KOPT-K1 (cell line): ENCODE data around the gene DDX21.
"Not testable (repeated sequence)": the region's sequence is repeated elsewhere in the genome, so short reads cannot be mapped to it uniquely, and the experiment has no call there.

ENCODE experiments used
- H3K27ac ChIP-seq: fragments of 200-600 bp; sonication (generic); 2 replicates; pipeline ENCODE4 v1.5.1; 2016; ENCODE audit warnings: antibody characterized with exemption, mild to moderate bottlenecking, low read depth, low read length; ENCODE audit not compliant: poor library complexity, severe bottlenecking
- H3K36me3 ChIP-seq: fragments of 200-600 bp; sonication (generic); 2 replicates; pipeline ENCODE4 v1.5.1; 2017; ENCODE audit warnings: antibody characterized with exemption, mild to moderate bottlenecking, low read length, moderate library complexity; ENCODE audit not compliant: insufficient read depth
- H3K9me3 ChIP-seq: fragments of 200-600 bp; sonication (generic); 2 replicates; pipeline ENCODE4 v1.5.1; 2017; ENCODE audit warnings: antibody characterized with exemption, low read length, mild to moderate bottlenecking; ENCODE audit not compliant: insufficient read depth, poor library complexity, severe bottlenecking

Gene DDX21

DNA sequence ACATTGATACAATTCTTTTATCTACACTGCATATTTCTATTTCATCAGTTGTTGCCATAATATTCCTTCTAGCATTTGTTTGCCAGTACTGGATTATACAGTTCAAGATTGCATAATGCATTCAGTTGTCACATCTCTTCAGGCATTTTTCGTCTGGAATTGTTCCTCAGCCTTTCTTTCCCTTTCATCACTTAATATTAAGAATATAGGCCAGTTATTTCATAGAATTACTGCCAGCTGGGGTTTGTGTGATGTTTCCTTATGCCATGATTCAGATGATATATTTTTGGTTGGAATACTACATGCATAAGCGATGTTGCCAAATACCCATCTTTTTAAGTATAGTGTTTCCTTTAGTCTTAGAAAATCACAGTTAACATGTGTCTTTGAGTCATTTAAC, 53.4 kb downstream of the DDX21 start:
- peaks cover 55% of the 10 kb centered on the region for H3K36me3 ChIP-seq
- H3K9me3 ChIP-seq = no peaks in the 10 kb centered on the region
- no peak overlapping the region for H3K27ac ChIP-seq

GRCh38 chr10:69010151-69010640, 54.2 kb downstream of the DDX21 start:
- Histone ChIP-seq H3K36me3 (peaks cover 60% of the 10 kb centered on the region), H3K9me3 (no peaks in the 10 kb centered on the region), H3K27ac (no peak overlapping the region)

GRCh38 chr10:69012778-69013177, 56.8 kb downstream of the DDX21 start:
- peaks cover 50% of the 10 kb centered on the region for H3K36me3 ChIP-seq
- not testable (repeated sequence) for H3K27ac ChIP-seq, H3K9me3 ChIP-seq

GRCh38 chr10:69014171-69014570, 58.2 kb downstream of the DDX21 start:
- Histone ChIP-seq H3K27ac (no peak overlapping the region), H3K9me3 (no peaks in the 10 kb centered on the region), H3K36me3 (peaks cover 54% of the 10 kb centered on the region)

DNA sequence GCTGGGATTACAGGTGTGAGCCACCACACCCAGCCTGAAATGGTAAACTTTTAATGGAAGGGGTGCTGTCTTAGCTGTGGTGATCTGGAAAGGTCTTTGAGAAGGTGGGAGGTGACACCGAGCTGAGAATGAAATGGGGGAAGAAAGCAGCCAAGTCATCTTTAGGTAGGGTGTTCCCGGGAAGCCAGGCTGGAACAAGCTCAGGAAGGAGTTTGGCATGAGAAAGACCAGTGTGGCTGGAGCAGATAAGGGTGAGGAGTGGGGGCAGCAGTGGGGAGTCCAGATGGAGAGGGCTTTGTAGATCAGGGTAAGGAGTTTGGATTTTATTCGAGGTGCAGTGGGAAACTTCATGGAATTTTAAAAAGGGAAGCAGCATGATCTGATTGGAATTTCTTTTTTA, 62.6 kb downstream of the DDX21 start:
- Histone ChIP-seq H3K27ac (no peak overlapping the region), H3K9me3 (no peaks in the 10 kb centered on the region), H3K36me3 (peaks cover 35% of the 10 kb centered on the region; the same call in 1 of the 2 replicates)

DNA sequence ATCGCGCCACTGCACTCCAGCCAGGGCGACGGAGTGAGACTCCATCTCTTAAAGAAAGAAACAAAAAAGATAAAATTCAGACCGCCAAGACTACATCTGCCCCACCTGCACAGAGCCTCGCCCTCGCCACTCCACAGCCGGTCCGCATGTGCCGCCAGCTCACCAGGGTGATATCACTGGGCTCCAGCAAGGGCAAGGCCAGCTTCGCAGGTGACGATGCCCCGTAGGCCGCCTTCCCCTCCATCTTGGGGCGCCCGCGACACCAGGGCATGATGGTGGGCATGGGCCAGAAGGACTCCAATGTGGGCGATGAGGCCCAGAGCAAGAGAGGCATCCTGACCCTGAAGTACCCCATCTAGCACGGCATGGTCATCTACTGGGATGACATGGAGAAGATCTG, 66.6 kb downstream of the DDX21 start:
- H3K27ac ChIP-seq = no peak overlapping the region
- no peaks in the 10 kb centered on the region for H3K9me3 ChIP-seq
- H3K36me3 ChIP-seq = peaks cover 7% of the 10 kb centered on the region; the same call in 1 of the 2 replicates

- peaks cover 16% of the 10 kb centered on the region for H3K9me3 ChIP-seq
- H3K27ac ChIP-seq = no peak overlapping the region
- H3K36me3 ChIP-seq = no peaks in the 10 kb centered on the region
These were observed 69.5 kb downstream of the DDX21 start for GRCh38 chr10:69025370-69025896.

GRCh38 chr10:69033256-69033655, 77.3 kb downstream of the DDX21 start:
- no peak overlapping the region for H3K27ac ChIP-seq
- no peaks in the 10 kb centered on the region for H3K36me3 ChIP-seq
- H3K9me3 ChIP-seq = peaks cover 27% of the 10 kb centered on the region
